Nephron progenitor cell (in vitro differentiated cells): Measurements from ENCODE around the gene ATP2B2.

ENCODE experiments used
- DNase-seq: peaks from one replicate; pipeline ENCODE4 v3.0.0; 2021
- H3K27ac Mint-ChIP-seq: 2 replicates; pipeline ENCODE4 v1.8.0; 2021; ENCODE audit warnings: mild to moderate bottlenecking, moderate library complexity, mixed read lengths
- H3K27me3 Mint-ChIP-seq: 2 replicates; pipeline ENCODE4 v1.8.0; 2021; ENCODE audit warnings: mild to moderate bottlenecking, low read depth, mixed read lengths; ENCODE audit not compliant: poor library complexity
- H3K36me3 Mint-ChIP-seq: 2 replicates; pipeline ENCODE4 v1.8.0; 2021; ENCODE audit warnings: low read depth, mixed read lengths
- H3K4me1 Mint-ChIP-seq: 2 replicates; pipeline ENCODE4 v1.8.0; 2021; ENCODE audit warnings: mixed read lengths
- H3K4me3 Mint-ChIP-seq: 2 replicates; pipeline ENCODE4 v1.8.0; 2021; ENCODE audit warnings: mild to moderate bottlenecking, moderate library complexity, mixed read lengths
- H3K9me3 Mint-ChIP-seq: 2 replicates; pipeline ENCODE4 v1.8.0; 2021; ENCODE audit warnings: mild to moderate bottlenecking, moderate library complexity, mixed read lengths
- TF ChIP-seq, protein P1 (sequence below): fragments of 200-600 bp; sonication (generic); IDR thresholded peaks from 2 replicates; pipeline ENCODE4 v1.5.0; 2021; ENCODE audit warnings: antibody characterized with exemption

The ATP2B2 gene

DNA sequence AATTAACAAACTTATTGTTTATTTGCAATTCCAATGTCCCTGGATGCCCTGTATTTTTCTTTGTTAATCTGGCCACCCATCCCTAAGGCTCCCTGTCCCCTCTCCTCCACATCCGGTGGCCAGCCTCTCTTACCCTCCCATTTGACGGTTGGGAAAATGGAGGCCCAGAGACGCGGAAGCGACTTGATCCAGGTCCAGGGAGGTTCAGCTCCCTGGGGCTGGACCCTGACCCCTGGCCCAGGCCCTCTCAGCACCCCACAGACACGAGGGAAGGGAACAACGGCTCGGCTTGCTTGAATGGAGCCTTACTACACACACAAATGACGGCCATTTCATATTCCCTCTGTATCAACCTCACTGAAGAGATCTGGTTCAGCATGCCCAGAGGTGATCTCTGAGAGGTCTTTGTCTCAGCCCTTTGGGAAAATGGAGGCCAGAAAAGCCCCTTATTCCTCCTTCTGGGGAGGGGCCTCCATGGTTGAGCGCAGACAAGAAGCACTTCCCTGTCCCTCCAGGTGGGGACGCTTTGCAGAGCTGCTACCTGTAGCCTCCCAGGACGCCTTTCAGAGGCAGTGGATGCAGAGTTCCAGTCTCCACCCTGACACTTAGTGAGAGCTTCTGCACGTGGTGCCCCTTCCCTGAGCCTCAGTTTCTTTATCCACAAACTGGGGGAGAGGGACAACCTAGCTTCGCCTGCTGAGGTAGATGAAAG lies 82.1 kb downstream of the ATP2B2 start:
- no peak overlapping the region for H3K4me3 Mint-ChIP-seq
- TF ChIP-seq, protein P1, sequence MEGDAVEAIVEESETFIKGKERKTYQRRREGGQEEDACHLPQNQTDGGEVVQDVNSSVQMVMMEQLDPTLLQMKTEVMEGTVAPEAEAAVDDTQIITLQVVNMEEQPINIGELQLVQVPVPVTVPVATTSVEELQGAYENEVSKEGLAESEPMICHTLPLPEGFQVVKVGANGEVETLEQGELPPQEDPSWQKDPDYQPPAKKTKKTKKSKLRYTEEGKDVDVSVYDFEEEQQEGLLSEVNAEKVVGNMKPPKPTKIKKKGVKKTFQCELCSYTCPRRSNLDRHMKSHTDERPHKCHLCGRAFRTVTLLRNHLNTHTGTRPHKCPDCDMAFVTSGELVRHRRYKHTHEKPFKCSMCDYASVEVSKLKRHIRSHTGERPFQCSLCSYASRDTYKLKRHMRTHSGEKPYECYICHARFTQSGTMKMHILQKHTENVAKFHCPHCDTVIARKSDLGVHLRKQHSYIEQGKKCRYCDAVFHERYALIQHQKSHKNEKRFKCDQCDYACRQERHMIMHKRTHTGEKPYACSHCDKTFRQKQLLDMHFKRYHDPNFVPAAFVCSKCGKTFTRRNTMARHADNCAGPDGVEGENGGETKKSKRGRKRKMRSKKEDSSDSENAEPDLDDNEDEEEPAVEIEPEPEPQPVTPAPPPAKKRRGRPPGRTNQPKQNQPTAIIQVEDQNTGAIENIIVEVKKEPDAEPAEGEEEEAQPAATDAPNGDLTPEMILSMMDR: no peak
- no peaks in the 10 kb centered on the region for H3K4me1 Mint-ChIP-seq
- peaks cover 23% of the 10 kb centered on the region for H3K27me3 Mint-ChIP-seq
- DNase-seq: no peak
- H3K9me3 Mint-ChIP-seq: no peaks in the 10 kb centered on the region
- no peaks in the 10 kb centered on the region for H3K36me3 Mint-ChIP-seq
- no peak overlapping the region for H3K27ac Mint-ChIP-seq

DNA sequence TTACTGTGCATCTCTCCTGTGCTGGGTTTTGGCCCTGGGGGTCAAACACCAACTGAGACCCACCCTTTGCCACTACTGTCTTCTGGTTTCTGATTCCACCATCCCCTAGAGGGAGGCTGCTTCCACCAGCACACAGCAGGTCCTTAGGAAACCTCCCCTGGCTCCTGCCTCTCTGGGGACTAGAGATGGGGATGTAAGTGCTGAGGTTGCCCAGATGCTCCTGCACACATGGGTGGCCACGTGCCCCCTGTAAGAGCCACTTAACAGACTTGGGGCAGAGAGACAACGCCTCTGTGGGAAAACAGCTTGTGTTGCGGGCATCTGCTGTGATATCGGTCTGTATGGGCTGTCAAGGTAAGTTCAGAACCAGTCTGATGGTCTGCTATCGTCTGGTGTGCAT lies 83.4 kb downstream of the ATP2B2 start:
- Mint-ChIP-seq H3K27me3 (peaks cover 21% of the 10 kb centered on the region), H3K27ac (peak overlapping the region; percentile 71)

DNA sequence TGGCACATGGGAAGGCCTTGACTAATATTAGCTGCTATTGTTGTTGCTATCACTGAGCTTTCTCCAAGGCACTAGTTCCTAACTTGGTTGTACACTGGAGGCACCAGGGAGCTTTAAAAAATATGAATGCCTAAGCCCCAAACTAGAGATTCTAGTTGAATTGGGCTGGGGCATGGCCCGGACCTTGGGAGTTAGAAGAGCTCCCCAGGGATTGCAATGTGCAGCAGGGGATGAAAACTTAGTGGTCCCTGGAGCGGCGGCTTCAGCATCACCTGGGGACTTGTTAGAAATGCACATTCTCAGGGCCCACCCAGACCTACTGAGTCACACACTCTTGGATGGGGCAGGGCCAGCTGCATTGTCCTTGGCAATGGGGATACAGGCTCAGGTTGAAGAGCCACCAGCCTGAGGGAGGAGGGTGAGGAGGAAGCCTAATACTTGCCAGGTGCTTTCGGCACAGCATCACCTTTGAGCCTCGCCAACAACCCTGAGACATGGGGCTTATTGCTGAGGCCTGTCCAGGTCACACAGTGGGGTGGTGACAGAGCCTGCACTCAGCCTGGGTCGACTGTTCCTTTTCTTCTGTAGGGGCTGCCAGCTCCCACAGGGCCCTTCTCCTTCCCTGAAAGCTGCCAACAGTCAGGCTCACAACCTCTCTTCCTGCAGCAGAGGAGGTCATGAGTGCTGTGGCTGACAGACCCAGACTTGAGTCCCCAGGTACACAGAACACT lies 84.5 kb downstream of the ATP2B2 start:
- H3K27ac Mint-ChIP-seq: no peak overlapping the region
- H3K27me3 Mint-ChIP-seq: peaks cover 26% of the 10 kb centered on the region
- H3K9me3 Mint-ChIP-seq: no peaks in the 10 kb centered on the region
- no peaks in the 10 kb centered on the region for H3K36me3 Mint-ChIP-seq
- H3K4me3 Mint-ChIP-seq: no peak overlapping the region
- TF ChIP-seq, protein P1: no peak
- no peaks in the 10 kb centered on the region for H3K4me1 Mint-ChIP-seq
- DNase-seq: no peak

More for the DNA sequence above, 83.4 kb downstream of the ATP2B2 start:
- H3K36me3 Mint-ChIP-seq: no peaks in the 10 kb centered on the region
- H3K9me3 Mint-ChIP-seq: no peaks in the 10 kb centered on the region
- TF ChIP-seq, protein P1: no peak
- H3K4me3 Mint-ChIP-seq: no peak overlapping the region
- no peak for DNase-seq
- H3K4me1 Mint-ChIP-seq: no peaks in the 10 kb centered on the region

DNA sequence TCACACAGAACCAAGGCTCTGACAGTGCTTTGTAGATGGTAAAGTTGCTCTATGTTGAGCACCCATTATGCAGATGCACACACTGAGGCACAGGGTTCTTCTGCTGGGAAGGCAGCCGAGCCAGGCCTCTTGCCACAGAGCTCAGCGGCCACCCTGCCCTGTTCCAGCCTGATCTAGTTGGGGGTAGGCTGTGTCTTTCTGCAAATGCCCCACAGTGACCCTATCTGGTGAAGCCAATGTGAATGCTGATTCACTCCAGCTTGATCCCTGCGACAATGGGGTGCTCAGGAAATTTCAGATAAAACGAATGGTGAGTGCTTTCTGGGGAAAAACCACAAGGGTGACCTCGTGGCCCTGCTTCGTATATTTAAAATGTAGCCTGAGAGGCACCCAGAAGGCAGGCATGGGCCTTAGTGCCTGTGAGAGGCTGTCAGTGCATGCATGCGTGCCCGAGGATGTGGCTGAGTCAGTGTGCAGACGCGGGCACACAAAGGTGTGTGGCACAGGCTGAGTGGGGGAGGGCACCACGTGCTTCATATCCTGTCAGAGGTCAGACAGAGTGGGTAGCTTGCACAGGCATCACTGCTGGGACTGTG lies 85.7 kb downstream of the ATP2B2 start:
- Mint-ChIP-seq H3K9me3 (no peaks in the 10 kb centered on the region), H3K4me3 (no peak overlapping the region), H3K27me3 (peaks cover 27% of the 10 kb centered on the region), H3K36me3 (no peaks in the 10 kb centered on the region), H3K4me1 (no peaks in the 10 kb centered on the region), H3K27ac (no peak overlapping the region)
- TF ChIP-seq, protein P1: no peak
- no peak for DNase-seq

DNA sequence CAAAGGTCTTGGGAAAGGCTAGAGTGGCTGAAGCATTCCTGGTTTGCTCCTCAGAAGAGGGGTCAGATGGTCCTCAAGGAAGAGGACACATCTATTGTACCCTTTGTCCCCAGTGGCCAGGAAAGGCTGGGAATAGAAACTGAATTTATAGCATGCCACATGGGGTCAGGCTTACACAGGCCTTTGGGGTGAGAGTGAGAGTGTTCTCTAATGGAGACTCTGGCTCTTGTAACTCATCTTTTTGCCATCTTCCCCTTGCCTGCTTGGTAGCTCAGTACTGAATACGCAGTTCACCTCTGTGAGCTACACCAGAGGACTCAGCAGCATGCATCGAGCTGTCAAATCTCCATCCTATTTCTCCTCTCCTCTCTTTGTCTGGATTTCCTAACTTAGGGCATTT lies 87.5 kb downstream of the ATP2B2 start:
- peaks cover 27% of the 10 kb centered on the region for H3K27me3 Mint-ChIP-seq
- no peak overlapping the region for H3K4me3 Mint-ChIP-seq
- no peaks in the 10 kb centered on the region for H3K9me3 Mint-ChIP-seq
- no peaks in the 10 kb centered on the region for H3K36me3 Mint-ChIP-seq
- DNase-seq: no peak
- no peaks in the 10 kb centered on the region for H3K4me1 Mint-ChIP-seq
- peak overlapping the region; percentile 15 for H3K27ac Mint-ChIP-seq
- TF ChIP-seq, protein P1: no peak
